ENCODE results near the gene ESYT2. TPM values are rescaled to one million over a fixed set of nuclear protein-coding genes. Genes with fewer than 3 reads are reported as not detected.
A peak's percentile ranks its signal among the peaks of the same experiment; 100 is the strongest.
"Not testable (repeated sequence)": the region's sequence is repeated elsewhere in the genome, so short reads cannot be mapped to it uniquely, and the experiment has no call there.

Gene ESYT2
- total RNA-seq, 5 donors from 2014 or later (not counting 1 experiment from before 2014, with no cell fraction given): 99.0 to 122 (median 116) TPM

DNA sequence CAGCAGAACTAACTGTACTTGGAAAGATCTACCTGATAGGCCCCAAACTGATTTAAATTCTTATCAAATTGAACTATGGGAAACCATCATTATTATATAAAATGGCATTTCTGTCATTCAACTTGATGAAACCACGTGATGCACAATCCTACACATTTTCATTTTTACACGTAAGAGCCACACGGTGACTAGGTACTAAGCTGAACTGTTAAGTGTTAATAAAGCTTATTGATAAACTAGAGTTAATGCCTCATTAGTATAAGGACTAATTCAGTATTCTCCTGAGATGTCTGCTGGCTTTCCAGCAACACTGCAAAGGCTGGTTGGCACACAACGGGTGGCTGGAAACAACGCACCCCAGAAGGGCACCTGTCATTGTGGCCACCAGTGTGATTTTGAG lies 129.3 kb downstream of the ESYT2 start:
- 83% methylated on average over 1 of the region's 5 CpGs for WGBS (ENCODE audit: insufficient coverage)
- no peak for ATAC-seq (replicated peaks in 1 of 4)

DNA sequence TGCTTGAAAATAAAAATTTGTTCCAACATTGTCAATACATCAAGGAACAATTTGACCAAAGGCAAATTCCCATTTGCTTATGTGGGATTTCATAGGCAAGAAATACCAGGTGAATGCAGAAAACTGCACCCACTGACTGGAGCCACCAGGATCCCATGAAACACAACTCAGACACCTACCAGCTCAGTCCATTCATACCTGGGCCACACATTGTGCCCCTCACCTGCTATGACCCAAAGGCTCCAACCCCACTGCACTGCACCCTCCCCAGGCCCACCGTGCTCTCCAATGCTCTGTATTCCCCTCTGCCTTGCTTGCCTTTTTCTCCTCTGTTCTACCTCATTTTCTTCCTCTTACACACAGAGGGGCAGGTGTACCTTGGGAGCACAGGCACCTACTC lies 130.0 kb downstream of the ESYT2 start:
- ATAC-seq (replicated peaks in 1 of 4) (no peak), DNase-seq (no peak)
- H3K27me3 Mint-ChIP-seq: no peaks in the 10 kb centered on the region
- CTCF ChIA-PET: interaction anchor here in 1 of 2 donors (4.2 kb wide), 1 partner anchor 277 kb away, joined by 30 read pairs; no protein-coding TSS in a partner anchor
- H3K36me3 ChIP-seq (ENCODE audit: control insufficient read depth in 2 of 2, extremely low read depth in 1 of 2, insufficient read depth in 1 of 2, low read length in 1 of 2): no peaks in the 10 kb centered on the region
- no peaks in the 10 kb centered on the region for H3K9me3 ChIP-seq
- H3K4me1 ChIP-seq (ENCODE audit: control insufficient read depth in 1 of 2, extremely low read depth in 1 of 2, insufficient read depth in 2 of 2, low read length in 2 of 2): peaks cover 5 to 18% of the 10 kb centered on the region in 2 experiments
- no peak overlapping the region for H3K4me3 Mint-ChIP-seq
- no peak overlapping the region for H3K27ac ChIP-seq (ENCODE audit: low read length)
- H3K36me3 Mint-ChIP-seq: no peaks in the 10 kb centered on the region
- peak overlapping the region; percentile 45 to 58 for H3K27ac Mint-ChIP-seq
- WGBS (ENCODE audit: insufficient coverage): 0% methylated on average over 1 of the region's 1 CpG
- H3K27me3 ChIP-seq (replicated peaks in 1 of 2; ENCODE audit: control insufficient read depth in 2 of 2, extremely low read depth in 1 of 2, insufficient read depth in 2 of 2, low read length in 1 of 2): no peaks in the 10 kb centered on the region
- no peak overlapping the region for H3K4me3 ChIP-seq (ENCODE audit: control insufficient read depth in 1 of 2, extremely low read depth in 1 of 2, low read length in 1 of 2)
- H3K9me3 Mint-ChIP-seq: no peaks in the 10 kb centered on the region
- POLR2A ChIA-PET: no interaction called here
- H3K4me1 Mint-ChIP-seq: peaks cover 15 to 33% (median 16%) of the 10 kb centered on the region in 3 donors

More for the DNA sequence above, 129.3 kb downstream of the ESYT2 start:
- no peaks in the 10 kb centered on the region for H3K36me3 ChIP-seq (ENCODE audit: control insufficient read depth in 2 of 2, extremely low read depth in 1 of 2, insufficient read depth in 1 of 2, low read length in 1 of 2)
- no peaks in the 10 kb centered on the region for H3K36me3 Mint-ChIP-seq
- H3K9me3 ChIP-seq: no peaks in the 10 kb centered on the region
- ChIA-PET CTCF (interaction anchor here (0.6 to 4.2 kb wide), 3 partner anchors 183 to 277 kb away, joined by 4 to 30 read pairs (median 8); no protein-coding TSS in a partner anchor), POLR2A (no interaction called here)
- peaks cover 16 to 33% (median 17%) of the 10 kb centered on the region in 3 donors for H3K4me1 Mint-ChIP-seq
- peaks cover 6 to 21% of the 10 kb centered on the region in 2 experiments for H3K4me1 ChIP-seq (ENCODE audit: control insufficient read depth in 1 of 2, extremely low read depth in 1 of 2, insufficient read depth in 2 of 2, low read length in 2 of 2)
- no peak overlapping the region for H3K4me3 ChIP-seq (ENCODE audit: control insufficient read depth in 1 of 2, extremely low read depth in 1 of 2, low read length in 1 of 2)
- no peaks in the 10 kb centered on the region for H3K27me3 ChIP-seq (replicated peaks in 1 of 2; ENCODE audit: control insufficient read depth in 2 of 2, extremely low read depth in 1 of 2, insufficient read depth in 2 of 2, low read length in 1 of 2)
- H3K9me3 Mint-ChIP-seq: no peaks in the 10 kb centered on the region
- H3K27ac Mint-ChIP-seq: no peak overlapping the region
- H3K27ac ChIP-seq (ENCODE audit: low read length): no peak overlapping the region
- no peak for DNase-seq
- no peaks in the 10 kb centered on the region for H3K27me3 Mint-ChIP-seq
- H3K4me3 Mint-ChIP-seq: no peak overlapping the region

DNA sequence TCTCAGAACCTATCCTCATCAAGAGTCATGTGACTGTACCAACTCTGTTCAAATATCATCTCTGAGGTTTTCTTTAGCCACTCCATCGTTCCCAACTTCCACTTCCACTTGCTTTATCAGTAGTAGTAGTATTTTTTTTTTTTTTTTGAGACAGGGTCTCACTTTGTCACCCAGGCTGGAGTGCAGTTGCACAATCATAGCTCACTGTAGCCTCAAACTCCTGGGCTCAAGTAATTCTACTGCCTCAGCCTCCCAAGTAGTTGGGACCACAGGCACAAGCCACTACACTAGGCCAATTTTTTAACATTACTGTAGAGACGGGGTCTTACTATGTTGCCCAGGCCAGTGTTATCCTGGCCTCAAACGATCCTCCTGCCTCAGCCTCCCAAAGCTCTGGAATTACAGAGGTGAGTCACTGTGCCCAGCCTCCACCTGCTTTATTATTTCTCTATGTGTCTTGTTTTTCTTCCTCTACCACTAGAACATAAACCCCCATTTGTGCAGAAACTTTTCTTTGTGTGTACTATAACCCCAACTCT lies 130.6 kb downstream of the ESYT2 start:
- Histone ChIP-seq H3K27me3 (replicated peaks in 1 of 2; ENCODE audit: control insufficient read depth in 2 of 2, extremely low read depth in 1 of 2, insufficient read depth in 2 of 2, low read length in 1 of 2) (no peaks in the 10 kb centered on the region), H3K4me3 (ENCODE audit: control insufficient read depth in 1 of 2, extremely low read depth in 1 of 2, low read length in 1 of 2) (no peak overlapping the region), H3K9me3 (no peaks in the 10 kb centered on the region), H3K4me1 (ENCODE audit: control insufficient read depth in 1 of 2, extremely low read depth in 1 of 2, insufficient read depth in 2 of 2, low read length in 2 of 2) (peaks cover under 1 to 12% of the 10 kb centered on the region in 2 experiments), H3K36me3 (ENCODE audit: control insufficient read depth in 2 of 2, extremely low read depth in 1 of 2, insufficient read depth in 1 of 2, low read length in 1 of 2) (no peaks in the 10 kb centered on the region), H3K27ac (ENCODE audit: low read length) (no peak overlapping the region)
- H3K4me3 Mint-ChIP-seq: no peak overlapping the region
- CTCF ChIA-PET: interaction anchor here (0.6 to 4.2 kb wide), 4 partner anchors 274 to 612 kb away, joined by 3 to 30 read pairs (median 5); no protein-coding TSS in a partner anchor
- ATAC-seq (replicated peaks in 1 of 4): no peak
- 100% methylated on average over 2 of the region's 3 CpGs for WGBS (ENCODE audit: insufficient coverage)
- peaks cover 15 to 34% (median 16%) of the 10 kb centered on the region in 3 donors for H3K4me1 Mint-ChIP-seq
- no peaks in the 10 kb centered on the region for H3K27me3 Mint-ChIP-seq
- DNase-seq: no peak
- H3K36me3 Mint-ChIP-seq: no peaks in the 10 kb centered on the region
- POLR2A ChIA-PET: no interaction called here
- H3K27ac Mint-ChIP-seq: peak overlapping the region in 1 of 2 donors; percentile 58
- H3K9me3 Mint-ChIP-seq: no peaks in the 10 kb centered on the region

DNA sequence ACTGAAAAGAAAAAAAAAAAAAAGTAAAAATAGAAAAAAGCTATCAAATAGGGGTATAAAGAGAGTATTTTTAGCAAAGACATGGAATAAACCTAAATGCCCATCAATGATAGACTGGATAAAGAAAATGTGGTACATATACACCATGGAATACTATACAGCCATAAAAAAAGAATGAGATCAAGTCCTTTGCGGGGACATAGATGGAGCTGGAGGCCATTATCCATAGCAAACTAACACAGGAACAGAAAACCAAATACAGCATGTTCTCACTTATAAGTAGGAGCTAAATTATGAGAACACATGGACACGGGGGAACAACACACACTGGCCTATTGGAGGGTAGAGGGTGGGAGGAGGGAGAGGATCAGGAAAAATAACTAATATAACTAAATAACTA lies 131.7 kb downstream of the ESYT2 start:
- H3K36me3 Mint-ChIP-seq; H3K36me3 ChIP-seq (ENCODE audit: control insufficient read depth in 2 of 2, extremely low read depth in 1 of 2, insufficient read depth in 1 of 2, low read length in 1 of 2); H3K27ac ChIP-seq (ENCODE audit: low read length); H3K27me3 ChIP-seq (replicated peaks in 1 of 2; ENCODE audit: control insufficient read depth in 2 of 2, extremely low read depth in 1 of 2, insufficient read depth in 2 of 2, low read length in 1 of 2); H3K4me3 Mint-ChIP-seq; POLR2A ChIA-PET; H3K4me3 ChIP-seq (ENCODE audit: control insufficient read depth in 1 of 2, extremely low read depth in 1 of 2, low read length in 1 of 2); H3K27ac Mint-ChIP-seq; H3K4me1 ChIP-seq (ENCODE audit: control insufficient read depth in 1 of 2, extremely low read depth in 1 of 2, insufficient read depth in 2 of 2, low read length in 2 of 2); ATAC-seq (replicated peaks in 1 of 4); H3K9me3 ChIP-seq; DNase-seq; H3K27me3 Mint-ChIP-seq; H3K9me3 Mint-ChIP-seq: not testable (repeated sequence)
- CTCF ChIA-PET: interaction anchor here (1.0 to 4.2 kb wide), 4 partner anchors 275 to 279 kb away, joined by 4 to 30 read pairs (median 14); no protein-coding TSS in a partner anchor
- H3K4me1 Mint-ChIP-seq: peaks cover 10 to 26% (median 11%) of the 10 kb centered on the region in 3 donors
- no CpG with 5 or more reads among the region's 2 CpGs for WGBS (ENCODE audit: insufficient coverage)

DNA sequence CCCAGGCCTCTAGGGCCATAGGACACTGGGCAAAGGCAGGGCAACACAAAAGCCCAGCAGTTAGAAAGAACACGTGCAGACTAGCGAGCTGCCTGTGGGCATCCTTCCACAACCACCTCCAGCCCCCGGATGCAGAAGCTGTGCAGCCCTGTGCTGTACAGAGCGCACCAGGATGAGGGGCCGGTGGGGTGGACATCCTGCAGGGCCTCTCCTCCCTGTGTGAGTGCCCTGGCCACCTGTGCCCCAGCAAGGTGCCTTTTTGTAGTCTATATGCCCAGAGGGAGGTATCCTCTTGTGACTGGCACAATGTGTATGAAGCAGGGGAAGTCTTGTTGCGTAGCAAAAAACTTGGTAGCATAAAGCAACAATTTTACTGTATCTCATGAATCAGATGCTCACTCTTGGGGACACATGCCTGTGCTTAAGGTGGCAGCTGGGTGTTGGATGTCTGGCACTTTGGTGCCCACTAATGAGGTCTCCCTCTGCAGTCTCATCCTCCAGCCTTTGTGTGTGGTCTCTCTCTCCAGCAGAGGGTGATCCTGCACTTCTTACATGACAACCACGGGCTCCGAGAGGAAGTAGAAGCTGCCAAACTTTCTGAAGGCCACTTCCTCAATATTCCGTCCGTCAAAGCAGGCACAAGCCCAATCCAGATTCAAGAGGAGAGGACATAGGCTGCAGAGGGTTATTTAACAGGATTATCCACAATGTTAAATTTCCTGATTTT lies 133.4 kb downstream of the ESYT2 start:
- CTCF ChIA-PET: interaction anchor here (0.6 to 3.4 kb wide), 7 partner anchors 9 to 296 kb away, joined by 3 to 68 read pairs (median 4); partner anchors contain the start of gene NCAPG2 (in 1 of the 2)
- Mint-ChIP-seq H3K36me3 (peaks cover 2% of the 10 kb centered on the region), H3K4me1 (peaks cover 5 to 21% (median 10%) of the 10 kb centered on the region in 3 donors), H3K9me3 (no peaks in the 10 kb centered on the region), H3K27me3 (no peaks in the 10 kb centered on the region), H3K27ac (peak overlapping the region; percentile 45 to 63), H3K4me3 (peak overlapping the region in 2 of 3 donors; percentile 32 to 50)
- 100% methylated on average over 3 of the region's 10 CpGs for WGBS (ENCODE audit: insufficient coverage)
- Histone ChIP-seq H3K9me3 (no peaks in the 10 kb centered on the region), H3K4me1 (ENCODE audit: control insufficient read depth in 1 of 2, extremely low read depth in 1 of 2, insufficient read depth in 2 of 2, low read length in 2 of 2) (peaks cover 0 to 10% of the 10 kb centered on the region in 2 experiments), H3K27ac (ENCODE audit: low read length) (no peak overlapping the region), H3K36me3 (ENCODE audit: control insufficient read depth in 2 of 2, extremely low read depth in 1 of 2, insufficient read depth in 1 of 2, low read length in 1 of 2) (no peaks in the 10 kb centered on the region), H3K27me3 (replicated peaks in 1 of 2; ENCODE audit: control insufficient read depth in 2 of 2, extremely low read depth in 1 of 2, insufficient read depth in 2 of 2, low read length in 1 of 2) (no peaks in the 10 kb centered on the region), H3K4me3 (ENCODE audit: control insufficient read depth in 1 of 2, extremely low read depth in 1 of 2, low read length in 1 of 2) (no peak overlapping the region)
- POLR2A ChIA-PET: no interaction called here
- ATAC-seq (replicated peaks in 1 of 4) (peak; percentile 89 to 99 (median 98)), DNase-seq (peak in 32 of 35 experiments; percentile 6 to 81 (median 38))

DNA sequence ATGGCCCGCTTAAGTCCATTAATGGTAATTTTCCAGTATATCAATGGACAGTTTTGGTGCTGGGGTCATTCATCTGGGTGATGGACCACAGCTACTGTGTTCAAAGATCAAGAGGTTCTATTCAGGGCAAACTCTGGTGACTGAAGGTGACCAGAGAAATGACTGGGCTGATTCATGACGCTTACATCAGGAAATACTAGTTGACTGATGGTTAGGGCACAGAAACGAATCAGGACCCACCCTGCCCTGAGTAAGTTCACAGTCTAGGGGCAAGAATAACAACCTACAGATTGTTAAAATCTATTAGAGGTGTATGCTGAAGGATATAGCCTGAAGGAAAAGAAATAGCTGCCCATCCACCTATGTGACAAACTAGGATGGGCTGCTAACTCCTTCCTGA lies 134.3 kb downstream of the ESYT2 start:
- 100% methylated on average over 1 of the region's 3 CpGs for WGBS (ENCODE audit: insufficient coverage)
- Mint-ChIP-seq H3K27me3 (no peaks in the 10 kb centered on the region), H3K4me1 (peaks cover 5 to 20% (median 10%) of the 10 kb centered on the region in 3 donors), H3K4me3 (no peak overlapping the region), H3K9me3 (no peaks in the 10 kb centered on the region), H3K36me3 (peaks cover 2% of the 10 kb centered on the region), H3K27ac (peak overlapping the region in 1 of 2 donors; percentile 3)
- Histone ChIP-seq H3K9me3 (no peaks in the 10 kb centered on the region), H3K27me3 (replicated peaks in 1 of 2; ENCODE audit: control insufficient read depth in 2 of 2, extremely low read depth in 1 of 2, insufficient read depth in 2 of 2, low read length in 1 of 2) (no peaks in the 10 kb centered on the region), H3K4me1 (ENCODE audit: control insufficient read depth in 1 of 2, extremely low read depth in 1 of 2, insufficient read depth in 2 of 2, low read length in 2 of 2) (peaks cover 0 to 10% of the 10 kb centered on the region in 2 experiments), H3K4me3 (ENCODE audit: control insufficient read depth in 1 of 2, extremely low read depth in 1 of 2, low read length in 1 of 2) (no peak overlapping the region), H3K27ac (ENCODE audit: low read length) (no peak overlapping the region), H3K36me3 (ENCODE audit: control insufficient read depth in 2 of 2, extremely low read depth in 1 of 2, insufficient read depth in 1 of 2, low read length in 1 of 2) (no peaks in the 10 kb centered on the region)
- ATAC-seq (replicated peaks in 1 of 4) (no peak), DNase-seq (no peak)
- POLR2A ChIA-PET: interaction anchor here in 1 of 2 donors (0.6 kb wide), 1 partner anchor 81 kb away, joined by 3 read pairs; no protein-coding TSS in a partner anchor
- CTCF ChIA-PET: interaction anchor here (2.5 to 3.4 kb wide), 2 partner anchors 282 kb away, joined by 23 to 68 read pairs; no protein-coding TSS in a partner anchor

Data from T-cell (primary cell).